IMR-90 (cell line): ENCODE data around the gene DERL3. TPM values are rescaled to one million over a fixed set of nuclear protein-coding genes. Genes with fewer than 3 reads are reported as not detected.

Source experiments
- CHD1 ChIP-seq: IDR thresholded peaks from 2 replicates; pipeline ENCODE4 v1.6.1; 2012; ENCODE audit warnings: low read depth, low read length, improper control_type of control experiment
- MXI1 ChIP-seq: IDR thresholded peaks from 2 replicates; pipeline ENCODE4 v1.6.1; 2012; ENCODE audit warnings: low read depth, mild to moderate bottlenecking, low read length, moderate library complexity, borderline replicate concordance
- RFX5 ChIP-seq: IDR thresholded peaks from 2 replicates; pipeline ENCODE4 v1.8.0; 2012; ENCODE audit warnings: low read depth, mild to moderate bottlenecking, low read length, moderate library complexity
- polyA plus RNA-seq, 3 experiments: library from polyadenylated mRNA; depleted of rRNA; stranded (reverse); fragments of >200 nt; gene quantifications; 2 replicates each; pipeline ENCODE4 v1.2.3, GENCODE V29; 2012; ENCODE audit warnings: low replicate concordance in 1 of 3
- total RNA-seq: library from RNA; depleted of rRNA; stranded (reverse); fragments of >200 nt; gene quantifications from 2 replicates; pipeline ENCODE4 v1.2.3, GENCODE V29; 2012
- TF ChIP-seq, protein P1 (sequence below): fragments of 150-350 bp; IDR thresholded peaks from 2 replicates; pipeline ENCODE4 v1.6.1; 2017; ENCODE audit warnings: mild to moderate bottlenecking, antibody characterized with exemption, low read length, low read depth

Gene DERL3
- total and polyA plus RNA-seq, 2 of the 4 experiments (the other 2 are of a cell fraction) = 0.18 to 0.62 TPM

DNA sequence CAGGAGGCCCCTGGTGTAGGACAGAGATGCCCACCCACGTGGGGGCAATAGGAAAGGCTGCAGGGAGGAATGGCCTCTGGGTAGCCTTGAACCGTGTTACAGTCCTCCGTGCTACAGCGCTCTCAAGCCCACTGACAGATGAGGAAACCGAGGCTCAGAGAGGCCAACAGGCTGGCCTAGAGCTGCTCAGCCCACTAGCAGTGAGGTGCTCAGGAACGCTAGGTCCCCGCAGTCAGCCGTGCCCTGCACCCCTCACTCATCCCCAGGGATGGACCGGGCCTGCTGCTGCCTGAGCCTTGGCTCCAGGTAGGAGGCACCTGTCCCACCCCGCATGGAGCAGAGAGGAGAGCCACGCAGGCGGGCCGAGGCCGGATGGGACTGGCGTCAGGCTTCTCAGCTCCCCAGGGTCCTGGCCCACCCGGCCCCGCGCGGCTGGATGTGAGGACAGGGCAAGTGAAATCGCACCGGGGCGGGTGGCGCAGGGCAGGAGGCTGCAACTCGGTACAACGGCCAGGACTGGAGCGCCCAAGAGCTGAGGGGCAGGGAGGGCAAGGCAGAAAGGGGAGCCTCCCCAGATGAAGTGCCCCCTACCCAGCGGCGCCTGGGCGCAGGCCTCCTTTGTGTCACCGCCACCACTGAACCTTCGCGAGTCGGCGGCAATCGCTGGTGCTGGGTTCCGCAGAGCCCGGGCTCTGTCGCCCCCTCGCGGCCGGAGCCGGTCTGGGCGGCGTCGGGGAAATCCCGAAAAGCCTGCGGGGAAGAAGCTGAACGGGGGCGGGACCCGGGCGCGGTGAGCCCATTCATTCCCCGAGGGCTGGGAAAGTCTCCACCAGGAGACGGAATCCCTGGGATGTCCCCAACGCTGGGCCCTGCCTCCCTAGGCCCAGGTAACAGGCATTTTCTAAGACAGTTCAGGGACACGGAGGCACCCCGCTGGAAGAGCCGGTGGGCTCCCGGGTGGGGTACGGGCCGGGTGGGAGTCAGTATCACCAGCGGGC is 10.5 kb upstream of the DERL3 start (continued):
- TF ChIP-seq, protein P1, sequence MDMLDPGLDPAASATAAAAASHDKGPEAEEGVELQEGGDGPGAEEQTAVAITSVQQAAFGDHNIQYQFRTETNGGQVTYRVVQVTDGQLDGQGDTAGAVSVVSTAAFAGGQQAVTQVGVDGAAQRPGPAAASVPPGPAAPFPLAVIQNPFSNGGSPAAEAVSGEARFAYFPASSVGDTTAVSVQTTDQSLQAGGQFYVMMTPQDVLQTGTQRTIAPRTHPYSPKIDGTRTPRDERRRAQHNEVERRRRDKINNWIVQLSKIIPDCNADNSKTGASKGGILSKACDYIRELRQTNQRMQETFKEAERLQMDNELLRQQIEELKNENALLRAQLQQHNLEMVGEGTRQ = no peak
- TF ChIP-seq MXI1 = no peak
- no peak for TF ChIP-seq RFX5
- no peak for TF ChIP-seq CHD1
